ENCODE measurements around the gene TRAM2.
A peak's percentile ranks its signal among the peaks of the same experiment; 100 is the strongest.

The TRAM2 gene

GRCh38 chr6:52507557-52508260, 69.2 kb downstream of the TRAM2 start:
- H3K27ac Mint-ChIP-seq: no peak overlapping the region
- no peaks in the 10 kb centered on the region for H3K27me3 Mint-ChIP-seq
- no peaks in the 10 kb centered on the region for H3K4me1 Mint-ChIP-seq
- H3K4me3 Mint-ChIP-seq: no peak overlapping the region
- peaks cover 7% of the 10 kb centered on the region for H3K36me3 Mint-ChIP-seq
- no peaks in the 10 kb centered on the region for H3K9me3 Mint-ChIP-seq

GRCh38 chr6:52506476-52506875, 70.4 kb downstream of the TRAM2 start:
- no peak overlapping the region for H3K4me3 Mint-ChIP-seq
- peaks cover 7% of the 10 kb centered on the region for H3K36me3 Mint-ChIP-seq
- no peak overlapping the region for H3K27ac Mint-ChIP-seq
- H3K4me1 Mint-ChIP-seq: no peaks in the 10 kb centered on the region
- no peaks in the 10 kb centered on the region for H3K9me3 Mint-ChIP-seq
- H3K27me3 Mint-ChIP-seq: no peaks in the 10 kb centered on the region

GRCh38 chr6:52505726-52506409, 71.0 kb downstream of the TRAM2 start:
- no peaks in the 10 kb centered on the region for H3K4me1 Mint-ChIP-seq
- no peaks in the 10 kb centered on the region for H3K27me3 Mint-ChIP-seq
- peaks cover 7% of the 10 kb centered on the region for H3K36me3 Mint-ChIP-seq
- no peaks in the 10 kb centered on the region for H3K9me3 Mint-ChIP-seq
- no peak overlapping the region for H3K27ac Mint-ChIP-seq
- H3K4me3 Mint-ChIP-seq: no peak overlapping the region

- Mint-ChIP-seq H3K4me1 (no peaks in the 10 kb centered on the region), H3K27me3 (no peaks in the 10 kb centered on the region), H3K9me3 (no peaks in the 10 kb centered on the region), H3K4me3 (no peak overlapping the region), H3K36me3 (peaks cover 7% of the 10 kb centered on the region), H3K27ac (no peak overlapping the region)
Observed at GRCh38 chr6:52504782-52505136, 72.1 kb downstream of the TRAM2 start.

GRCh38 chr6:52503851-52504781, 72.7 kb downstream of the TRAM2 start:
- peaks cover 7% of the 10 kb centered on the region for H3K36me3 Mint-ChIP-seq
- no peaks in the 10 kb centered on the region for H3K4me1 Mint-ChIP-seq
- H3K9me3 Mint-ChIP-seq: no peaks in the 10 kb centered on the region

GRCh38 chr6:52503323-52503747, 73.5 kb downstream of the TRAM2 start:
- Mint-ChIP-seq H3K4me1 (no peaks in the 10 kb centered on the region), H3K27me3 (no peaks in the 10 kb centered on the region), H3K9me3 (no peaks in the 10 kb centered on the region), H3K27ac (no peak overlapping the region), H3K4me3 (no peak overlapping the region), H3K36me3 (peaks cover 7% of the 10 kb centered on the region)

More at GRCh38 chr6:52503851-52504781, 72.7 kb downstream of the TRAM2 start:
- no peaks in the 10 kb centered on the region for H3K27me3 Mint-ChIP-seq
- H3K27ac Mint-ChIP-seq: no peak overlapping the region
- H3K4me3 Mint-ChIP-seq: no peak overlapping the region

- H3K36me3 Mint-ChIP-seq: peaks cover 3% of the 10 kb centered on the region
- H3K27ac Mint-ChIP-seq: peak overlapping the region; percentile 53
- no peak overlapping the region for H3K4me3 Mint-ChIP-seq
- no peaks in the 10 kb centered on the region for H3K27me3 Mint-ChIP-seq
- no peaks in the 10 kb centered on the region for H3K9me3 Mint-ChIP-seq
- H3K4me1 Mint-ChIP-seq: no peaks in the 10 kb centered on the region
Observed at GRCh38 chr6:52502306-52503029, 74.4 kb downstream of the TRAM2 start.

GRCh38 chr6:52500238-52501129, 76.4 kb downstream of the TRAM2 start:
- H3K36me3 Mint-ChIP-seq: peaks cover 3% of the 10 kb centered on the region
- H3K27me3 Mint-ChIP-seq: no peaks in the 10 kb centered on the region
- no peaks in the 10 kb centered on the region for H3K9me3 Mint-ChIP-seq
- no peaks in the 10 kb centered on the region for H3K4me1 Mint-ChIP-seq
- no peak overlapping the region for H3K4me3 Mint-ChIP-seq
- H3K27ac Mint-ChIP-seq: no peak overlapping the region

- H3K4me3 Mint-ChIP-seq: no peak overlapping the region
- H3K9me3 Mint-ChIP-seq: no peaks in the 10 kb centered on the region
- no peaks in the 10 kb centered on the region for H3K4me1 Mint-ChIP-seq
- H3K27ac Mint-ChIP-seq: no peak overlapping the region
- no peaks in the 10 kb centered on the region for H3K27me3 Mint-ChIP-seq
- H3K36me3 Mint-ChIP-seq: no peaks in the 10 kb centered on the region
Observed at GRCh38 chr6:52499681-52500236, 77.1 kb downstream of the TRAM2 start.

GRCh38 chr6:52499026-52499425, 77.8 kb downstream of the TRAM2 start:
- H3K4me3 Mint-ChIP-seq: no peak overlapping the region
- H3K4me1 Mint-ChIP-seq: no peaks in the 10 kb centered on the region
- H3K27me3 Mint-ChIP-seq: no peaks in the 10 kb centered on the region
- H3K27ac Mint-ChIP-seq: no peak overlapping the region
- no peaks in the 10 kb centered on the region for H3K9me3 Mint-ChIP-seq
- no peaks in the 10 kb centered on the region for H3K36me3 Mint-ChIP-seq

- Mint-ChIP-seq H3K27ac (no peak overlapping the region), H3K4me3 (no peak overlapping the region), H3K9me3 (no peaks in the 10 kb centered on the region), H3K36me3 (no peaks in the 10 kb centered on the region), H3K27me3 (no peaks in the 10 kb centered on the region), H3K4me1 (no peaks in the 10 kb centered on the region)
Observed at GRCh38 chr6:52498538-52499017, 78.3 kb downstream of the TRAM2 start.

GRCh38 chr6:52497652-52498408, 79.0 kb downstream of the TRAM2 start:
- no peak overlapping the region for H3K27ac Mint-ChIP-seq
- H3K4me1 Mint-ChIP-seq: no peaks in the 10 kb centered on the region
- H3K36me3 Mint-ChIP-seq: no peaks in the 10 kb centered on the region
- no peaks in the 10 kb centered on the region for H3K27me3 Mint-ChIP-seq
- no peak overlapping the region for H3K4me3 Mint-ChIP-seq
- no peaks in the 10 kb centered on the region for H3K9me3 Mint-ChIP-seq

- Mint-ChIP-seq H3K9me3 (no peaks in the 10 kb centered on the region), H3K4me3 (no peak overlapping the region), H3K36me3 (no peaks in the 10 kb centered on the region), H3K27ac (no peak overlapping the region), H3K4me1 (no peaks in the 10 kb centered on the region), H3K27me3 (no peaks in the 10 kb centered on the region)
Observed at GRCh38 chr6:52496631-52497030, 80.2 kb downstream of the TRAM2 start.

- Mint-ChIP-seq H3K4me3 (no peak overlapping the region), H3K9me3 (no peaks in the 10 kb centered on the region), H3K27me3 (no peaks in the 10 kb centered on the region), H3K36me3 (peaks cover 1% of the 10 kb centered on the region), H3K27ac (no peak overlapping the region), H3K4me1 (no peaks in the 10 kb centered on the region)
Observed at GRCh38 chr6:52495922-52496321, 80.9 kb downstream of the TRAM2 start.

Data from activated naive CD4-positive, alpha-beta T cell treated with anti-CD3 and anti-CD28 coated beads, Interleukin-2, amount 50 U/mL, for 24 hours (primary cell).